Neural cell (in vitro differentiated cells): ENCODE data around the gene FADS1.

Source experiments
- CTCF ChIP-seq: fragments of 450-650 bp; IDR thresholded peaks from 2 replicates; pipeline ENCODE4 v1.5.1; 2014; ENCODE audit warnings: antibody characterized with exemption, mild to moderate bottlenecking, moderate library complexity; ENCODE audit not compliant: poor library complexity, severe bottlenecking
- EP300 ChIP-seq: fragments of 450-650 bp; conservative IDR thresholded peaks from 2 replicates; pipeline ENCODE4 v1.6.1; 2014; ENCODE audit warnings: antibody characterized with exemption, mild to moderate bottlenecking, moderate library complexity; ENCODE audit not compliant: poor library complexity, severe bottlenecking
- EZH2 ChIP-seq: fragments of 200-600, 300-800 bp; shearing (Covaris generic), sonication (generic); IDR thresholded peaks from 2 replicates; pipeline ENCODE4 v1.6.1; 2014; ENCODE audit warnings: antibody characterized with exemption, low read length, borderline replicate concordance, mild to moderate bottlenecking; ENCODE audit not compliant: insufficient read depth, poor library complexity, severe bottlenecking
- POLR2AphosphoS5 ChIP-seq: IDR thresholded peaks from 2 replicates; pipeline ENCODE4 v1.6.1; 2012
- RAD21 ChIP-seq: fragments of 450-650 bp; conservative IDR thresholded peaks from 2 replicates; pipeline ENCODE4 v1.6.1; 2014; ENCODE audit warnings: antibody characterized with exemption, mild to moderate bottlenecking, moderate library complexity

- TF ChIP-seq CTCF, result no peak
- no peak for TF ChIP-seq POLR2AphosphoS5
- TF ChIP-seq EZH2, result no peak
- no peak for TF ChIP-seq RAD21
- TF ChIP-seq EP300, result no peak
These were observed 32.9 kb downstream of the FADS1 start for GRCh38 chr11:61783717-61784505.
